NB4 (cell line): Measurements from ENCODE around the gene ARL13B.

Experiments used
- POLR2A ChIP-seq: IDR thresholded peaks from 2 replicates; pipeline ENCODE4 v1.6.1; 2011; ENCODE audit warnings: mild to moderate bottlenecking; ENCODE audit not compliant: insufficient read length; ENCODE audit errors: extremely low read depth
- TF ChIP-seq, protein P1 (sequence below): IDR thresholded peaks from one replicate; pipeline ENCODE4 v1.5.1; 2012; ENCODE audit warnings: low read depth, low read length

DNA sequence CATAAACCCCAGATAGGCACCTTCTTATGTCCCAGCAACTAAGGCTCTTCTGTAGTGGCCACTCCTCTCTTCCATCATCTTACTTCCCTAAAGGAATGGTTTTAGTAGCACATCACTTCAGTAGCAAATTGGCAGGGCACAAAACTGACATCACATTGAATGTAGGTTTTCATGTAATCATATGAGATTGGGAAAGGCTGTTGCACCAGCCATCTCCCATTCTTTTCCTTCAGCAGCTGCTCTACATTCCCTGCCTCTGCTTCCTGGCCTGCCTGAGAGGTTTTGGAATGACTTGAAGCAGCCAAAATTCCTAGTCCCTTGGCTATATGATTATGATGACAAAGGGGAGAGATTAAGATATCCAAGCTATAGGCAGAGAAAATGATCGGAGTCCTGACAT, 119.4 kb downstream of the ARL13B start:
- TF ChIP-seq, protein P1, sequence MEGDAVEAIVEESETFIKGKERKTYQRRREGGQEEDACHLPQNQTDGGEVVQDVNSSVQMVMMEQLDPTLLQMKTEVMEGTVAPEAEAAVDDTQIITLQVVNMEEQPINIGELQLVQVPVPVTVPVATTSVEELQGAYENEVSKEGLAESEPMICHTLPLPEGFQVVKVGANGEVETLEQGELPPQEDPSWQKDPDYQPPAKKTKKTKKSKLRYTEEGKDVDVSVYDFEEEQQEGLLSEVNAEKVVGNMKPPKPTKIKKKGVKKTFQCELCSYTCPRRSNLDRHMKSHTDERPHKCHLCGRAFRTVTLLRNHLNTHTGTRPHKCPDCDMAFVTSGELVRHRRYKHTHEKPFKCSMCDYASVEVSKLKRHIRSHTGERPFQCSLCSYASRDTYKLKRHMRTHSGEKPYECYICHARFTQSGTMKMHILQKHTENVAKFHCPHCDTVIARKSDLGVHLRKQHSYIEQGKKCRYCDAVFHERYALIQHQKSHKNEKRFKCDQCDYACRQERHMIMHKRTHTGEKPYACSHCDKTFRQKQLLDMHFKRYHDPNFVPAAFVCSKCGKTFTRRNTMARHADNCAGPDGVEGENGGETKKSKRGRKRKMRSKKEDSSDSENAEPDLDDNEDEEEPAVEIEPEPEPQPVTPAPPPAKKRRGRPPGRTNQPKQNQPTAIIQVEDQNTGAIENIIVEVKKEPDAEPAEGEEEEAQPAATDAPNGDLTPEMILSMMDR: no peak
- TF ChIP-seq POLR2A: no peak
